Mucosa of descending colon (tissue), 3 donors: ENCODE data around the gene GPR162. TPM values are rescaled to one million over a fixed set of nuclear protein-coding genes. Genes with fewer than 3 reads are reported as not detected.
"Not testable (repeated sequence)": the region's sequence is repeated elsewhere in the genome, so short reads cannot be mapped to it uniquely, and the experiment has no call there.

ENCODE experiments used
- ATAC-seq: fragments of 200-7000 bp; cut with Tn5 transposase; one replicate; pipeline ENCODE4 v1.9.1; 2020; ENCODE audit warnings: mild to moderate bottlenecking, moderate library complexity
- DNase-seq, 3 donors: peaks; one replicate each; pipeline ENCODE4 v3.0.0-alpha.2; 2020
- H3K36me3 ChIP-seq: fragments of 200-600 bp; one replicate; pipeline ENCODE4 v1.8.0; 2021; ENCODE audit warnings: low read depth, mild to moderate bottlenecking
- H3K4me1 ChIP-seq: fragments of 200-600 bp; one replicate; pipeline ENCODE4 v1.8.0; 2021; ENCODE audit warnings: low read depth, mild to moderate bottlenecking
- H3K4me3 ChIP-seq: fragments of 200-600 bp; one replicate; pipeline ENCODE4 v1.8.0; 2021; ENCODE audit warnings: mild to moderate bottlenecking
- H3K9me3 ChIP-seq: fragments of 200-600 bp; one replicate; pipeline ENCODE4 v1.8.0; 2021; ENCODE audit warnings: mild to moderate bottlenecking
- intact Hi-C, 2 donors: fragments of 100-400 bp; cut with DNase I in 1 of 2; cut with micrococcal nuclease in 1 of 2; formaldehyde crosslinking; loops; one replicate each; pipeline versions ENCODE4 v1.11.0 to v1.11.1; 2022; cut with DNase I, micrococcal nuclease
- total RNA-seq, 3 donors: library from RNA; stranded (reverse); fragmentation: NEBNext Ultra II Directional in 2 of 3; extraction: Animal tissue kit (Norgen Biotek cat#: 25700) in 2 of 3; gene quantifications; one replicate each; pipeline versions ENCODE4 v1.2.1 to v1.2.4, GENCODE V29; 2021 to 2023
- TF ChIP-seq, protein P1 (sequence below): fragments of 200-600 bp; IDR thresholded peaks from one replicate; pipeline ENCODE4 v1.8.0; 2022; ENCODE audit warnings: antibody characterized with exemption, mild to moderate bottlenecking
- donor health status: DM: no; HTN: no; CAD: no; lungs with moderate emphysema.
- donor health status: DM: no; HTN: no; CAD: no.
- donor health status: DM: no; HTN: yes; CAD: no.

GPR162 gene
- total RNA-seq, 3 donors from 2014 or later = 1.7 to 18.6 (median 3.1) TPM

DNA sequence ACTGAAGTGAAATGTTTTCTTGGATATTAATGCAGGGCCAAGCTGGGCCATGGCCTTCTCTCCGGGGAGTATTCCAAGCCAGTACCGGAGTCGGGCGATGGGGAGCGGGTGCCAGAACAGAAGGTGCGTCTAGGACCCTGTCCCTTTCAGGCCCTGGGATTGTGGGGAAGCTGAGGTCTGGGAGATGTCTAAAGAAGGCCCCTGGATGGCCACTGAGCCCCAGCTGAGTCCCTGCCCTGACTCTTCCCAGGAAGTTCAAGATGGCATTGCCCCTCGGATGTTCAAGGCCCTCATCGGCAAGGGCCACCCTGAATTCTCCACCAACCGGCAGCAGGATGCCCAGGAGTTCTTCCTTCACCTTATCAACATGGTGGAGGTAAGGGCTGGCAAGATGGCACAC is 38.5 kb downstream of the GPR162 start:
- no peaks in the 10 kb centered on the region for H3K4me1 ChIP-seq
- TF ChIP-seq, protein P1, sequence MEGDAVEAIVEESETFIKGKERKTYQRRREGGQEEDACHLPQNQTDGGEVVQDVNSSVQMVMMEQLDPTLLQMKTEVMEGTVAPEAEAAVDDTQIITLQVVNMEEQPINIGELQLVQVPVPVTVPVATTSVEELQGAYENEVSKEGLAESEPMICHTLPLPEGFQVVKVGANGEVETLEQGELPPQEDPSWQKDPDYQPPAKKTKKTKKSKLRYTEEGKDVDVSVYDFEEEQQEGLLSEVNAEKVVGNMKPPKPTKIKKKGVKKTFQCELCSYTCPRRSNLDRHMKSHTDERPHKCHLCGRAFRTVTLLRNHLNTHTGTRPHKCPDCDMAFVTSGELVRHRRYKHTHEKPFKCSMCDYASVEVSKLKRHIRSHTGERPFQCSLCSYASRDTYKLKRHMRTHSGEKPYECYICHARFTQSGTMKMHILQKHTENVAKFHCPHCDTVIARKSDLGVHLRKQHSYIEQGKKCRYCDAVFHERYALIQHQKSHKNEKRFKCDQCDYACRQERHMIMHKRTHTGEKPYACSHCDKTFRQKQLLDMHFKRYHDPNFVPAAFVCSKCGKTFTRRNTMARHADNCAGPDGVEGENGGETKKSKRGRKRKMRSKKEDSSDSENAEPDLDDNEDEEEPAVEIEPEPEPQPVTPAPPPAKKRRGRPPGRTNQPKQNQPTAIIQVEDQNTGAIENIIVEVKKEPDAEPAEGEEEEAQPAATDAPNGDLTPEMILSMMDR = no peak
- no peaks in the 10 kb centered on the region for H3K9me3 ChIP-seq
- H3K4me3 ChIP-seq = no peak overlapping the region
- intact Hi-C loops = no loop called here
- DNase-seq (peak in 1 of 3 donors; percentile 26), ATAC-seq (no peak)
- peaks cover 7% of the 10 kb centered on the region for H3K36me3 ChIP-seq

DNA sequence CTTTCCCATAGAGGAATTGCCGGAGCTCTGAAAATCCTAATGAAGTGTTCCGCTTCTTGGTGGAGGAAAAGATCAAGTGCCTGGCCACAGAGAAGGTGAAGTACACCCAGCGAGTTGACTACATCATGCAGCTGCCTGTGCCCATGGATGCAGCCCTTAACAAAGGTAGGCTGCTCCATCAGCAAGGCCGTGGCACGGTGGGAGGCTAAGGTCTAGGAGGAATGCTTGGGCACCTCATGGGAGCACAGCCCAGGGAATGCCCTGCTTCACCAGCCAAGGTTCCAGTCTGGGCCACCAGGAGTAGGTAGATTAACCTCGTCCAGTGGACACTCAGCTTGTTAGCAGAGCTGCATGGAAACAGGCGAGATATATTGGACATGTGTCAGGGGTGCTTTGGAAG is 39.3 kb downstream of the GPR162 start:
- TF ChIP-seq, protein P1 = no peak
- H3K9me3 ChIP-seq = no peaks in the 10 kb centered on the region
- ATAC-seq (no peak), DNase-seq (peak in 1 of 3 donors; percentile 25)
- no peaks in the 10 kb centered on the region for H3K4me1 ChIP-seq
- H3K36me3 ChIP-seq = peaks cover 7% of the 10 kb centered on the region
- no peak overlapping the region for H3K4me3 ChIP-seq
- intact Hi-C loops = no loop called here

DNA sequence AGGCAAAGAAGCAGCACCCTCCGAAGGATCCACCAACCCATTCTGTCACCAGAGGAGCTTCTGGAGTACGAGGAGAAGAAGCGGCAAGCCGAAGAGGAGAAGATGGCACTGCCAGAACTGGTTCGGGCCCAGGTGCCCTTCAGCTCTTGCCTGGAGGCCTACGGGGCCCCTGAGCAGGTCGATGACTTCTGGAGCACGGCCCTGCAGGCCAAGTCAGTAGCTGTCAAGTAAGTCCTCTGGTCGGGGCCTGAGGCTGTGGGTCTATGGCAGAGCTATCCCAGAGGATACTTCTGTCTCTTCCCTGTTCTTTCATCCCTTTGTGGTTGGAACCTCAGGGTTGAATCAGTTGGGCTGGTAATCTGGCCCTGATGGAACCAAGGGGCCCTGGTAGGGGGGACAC is 39.8 kb downstream of the GPR162 start:
- Histone ChIP-seq H3K4me1 (no peaks in the 10 kb centered on the region), H3K9me3 (no peaks in the 10 kb centered on the region), H3K4me3 (no peak overlapping the region), H3K36me3 (peaks cover 7% of the 10 kb centered on the region)
- intact Hi-C loops = no loop called here
- DNase-seq = peak in 1 of 3 donors; percentile 41
- TF ChIP-seq, protein P1 = no peak
- no peak for ATAC-seq

DNA sequence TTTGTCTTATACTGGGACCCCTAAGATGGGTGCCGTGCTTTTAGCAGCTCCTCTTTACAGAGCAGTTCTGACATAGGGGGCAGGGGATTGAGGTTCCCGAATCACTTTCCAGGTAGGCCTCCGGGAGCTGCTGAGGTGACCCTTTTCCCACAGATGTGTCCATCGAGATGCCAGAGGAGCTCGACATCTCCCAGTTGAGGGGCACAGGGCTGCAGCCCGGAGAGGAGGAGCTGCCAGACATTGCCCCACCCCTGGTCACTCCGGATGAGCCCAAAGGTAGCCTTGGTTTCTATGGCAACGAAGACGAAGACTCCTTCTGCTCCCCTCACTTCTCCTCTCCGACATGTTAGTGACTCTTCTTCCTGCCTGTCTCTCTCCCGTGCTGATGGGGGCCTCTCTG is 41.4 kb downstream of the GPR162 start:
- TF ChIP-seq, protein P1 = no peak
- H3K9me3 ChIP-seq = no peaks in the 10 kb centered on the region
- DNase-seq = peak in 1 of 3 donors; percentile 44
- H3K4me3 ChIP-seq = no peak overlapping the region
- intact Hi-C loops = no loop called here
- ATAC-seq = no peak
- peaks cover 3% of the 10 kb centered on the region for H3K4me1 ChIP-seq
- peaks cover 7% of the 10 kb centered on the region for H3K36me3 ChIP-seq

DNA sequence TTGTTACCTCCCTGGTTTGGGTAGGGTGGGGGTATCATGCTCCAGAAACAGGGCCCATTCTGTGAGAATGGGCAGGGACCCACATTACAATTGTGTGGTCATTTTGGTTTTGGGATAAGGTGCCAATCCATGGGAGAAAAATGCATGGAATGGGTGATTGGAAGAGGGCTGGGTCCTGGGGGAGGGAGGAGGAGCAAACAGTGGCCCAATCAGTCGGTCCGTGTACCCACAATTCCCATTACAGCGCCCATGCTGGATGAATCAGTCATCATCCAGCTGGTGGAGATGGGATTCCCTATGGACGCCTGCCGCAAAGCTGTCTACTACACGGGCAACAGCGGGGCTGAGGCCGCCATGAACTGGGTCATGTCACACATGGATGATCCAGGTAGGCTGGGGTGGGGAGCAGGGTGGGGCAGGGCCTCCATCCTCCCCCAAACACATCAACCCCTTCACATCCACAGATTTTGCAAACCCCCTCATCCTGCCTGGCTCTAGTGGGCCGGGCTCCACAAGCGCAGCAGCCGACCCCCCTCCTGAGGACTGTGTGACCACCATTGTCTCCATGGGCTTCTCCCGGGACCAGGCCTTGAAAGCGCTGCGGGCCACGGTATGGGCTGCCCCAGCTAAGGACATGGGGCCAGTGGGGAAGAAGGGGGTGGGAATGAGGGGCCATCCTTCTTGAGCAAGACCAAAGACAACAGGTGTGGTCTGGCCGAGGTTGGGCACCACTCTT is 42.1 kb downstream of the GPR162 start:
- H3K4me1 ChIP-seq = peaks cover 10% of the 10 kb centered on the region
- peaks cover 7% of the 10 kb centered on the region for H3K36me3 ChIP-seq
- DNase-seq = peak in 1 of 3 donors; percentile 46
- TF ChIP-seq, protein P1 = no peak
- intact Hi-C loops = no loop called here
- no peak overlapping the region for H3K4me3 ChIP-seq
- H3K9me3 ChIP-seq = no peaks in the 10 kb centered on the region
- ATAC-seq = no peak

DNA sequence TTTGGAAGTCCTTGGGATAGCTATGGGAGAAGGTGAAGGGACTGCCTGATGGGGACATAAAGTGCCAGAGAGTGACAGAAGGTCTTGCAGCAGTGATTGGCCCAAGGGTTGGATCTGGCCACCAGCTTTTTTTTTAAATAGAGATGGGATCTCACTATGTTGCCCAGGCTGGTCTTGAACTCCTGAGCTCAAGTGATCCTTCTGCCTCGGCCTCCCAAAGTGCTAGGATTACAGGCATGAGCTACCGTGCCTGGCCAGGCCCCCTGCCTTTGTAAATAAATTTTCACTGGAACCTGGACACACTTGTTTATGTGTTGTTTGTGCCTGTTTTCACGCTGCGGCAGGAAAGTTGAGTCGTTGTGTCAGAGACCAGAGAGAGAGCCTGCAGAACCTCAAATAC is 43.7 kb downstream of the GPR162 start:
- not testable (repeated sequence) for H3K36me3 ChIP-seq, H3K9me3 ChIP-seq, ATAC-seq

More for the DNA sequence above, 43.7 kb downstream of the GPR162 start:
- H3K4me3 ChIP-seq, intact Hi-C loops: not testable (repeated sequence)
- DNase-seq = peak in 1 of 3 donors; percentile 21
- H3K4me1 ChIP-seq = peaks cover 20% of the 10 kb centered on the region
